ENCODE results near the gene NKIRAS1.

The NKIRAS1 gene

DNA sequence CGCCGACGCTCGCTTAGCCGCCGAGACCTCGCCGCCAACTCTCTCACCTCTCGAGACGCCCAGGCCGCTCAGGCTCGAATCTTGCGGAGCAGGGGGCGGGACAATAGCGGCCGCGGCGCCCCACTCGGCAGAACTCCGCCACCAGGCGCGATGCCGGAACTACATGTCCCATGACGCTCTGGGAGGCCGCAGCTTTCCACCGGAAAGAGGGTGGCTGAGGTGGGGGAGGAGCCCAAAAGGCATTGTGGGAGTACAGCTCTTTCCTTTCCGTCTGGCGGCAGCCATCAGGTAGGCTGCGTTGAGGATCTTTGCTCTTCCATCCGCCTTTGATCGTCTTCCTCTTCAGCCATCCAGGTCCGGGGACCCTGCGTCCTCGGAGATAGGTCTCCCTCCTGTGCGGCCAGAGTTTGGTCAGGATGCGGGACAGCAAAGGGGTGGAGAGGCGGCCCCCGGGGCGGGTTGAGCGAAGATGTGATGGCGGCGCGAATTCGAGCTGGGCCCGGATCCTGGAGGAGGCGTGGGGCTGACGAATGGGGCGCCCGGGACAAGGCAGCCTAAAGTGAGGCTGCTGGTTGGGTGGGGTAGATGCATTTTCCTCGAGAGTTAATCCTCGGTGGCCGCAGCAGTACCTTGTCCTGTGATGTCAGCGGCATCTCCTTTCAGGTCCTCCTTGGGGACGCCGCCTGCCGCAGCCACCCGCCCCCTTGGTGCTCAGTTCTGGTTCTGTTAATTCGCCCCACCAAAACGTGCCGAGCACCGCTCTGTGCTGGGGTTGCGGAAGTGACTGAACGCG lies at the start of gene NKIRAS1, which contains the start of gene RPL15:
NKIRAS1 (minus strand) TSS at position 105 of the 793 bp plus-strand sequence. CDS start 6,086 bp downstream, outside the sequence.
RPL15 (plus strand) TSS at position 247 of the 793 bp plus-strand sequence. CDS start 728 bp downstream, outside the sequence.
- no peak for FAIRE-seq

DNA sequence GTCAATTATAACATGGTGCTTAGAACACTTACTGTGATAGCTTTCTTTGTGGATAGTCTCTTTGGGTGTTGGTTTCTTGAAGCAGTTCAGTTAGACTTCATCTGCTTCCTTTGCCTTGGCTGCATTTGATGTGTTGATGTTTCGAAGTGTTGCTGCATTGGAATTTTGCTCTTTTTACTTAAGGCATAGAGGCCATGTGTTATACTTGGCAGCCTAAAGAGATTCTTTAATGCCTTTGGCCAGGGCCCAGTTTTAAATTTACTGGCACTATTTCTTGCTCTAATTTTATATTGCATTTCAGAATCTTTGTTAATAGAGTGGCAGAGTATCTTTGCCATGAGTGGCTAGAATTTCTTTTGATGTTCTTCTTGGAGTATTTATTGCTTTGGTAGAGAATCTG lies 49.5 kb upstream of the NKIRAS1 start:
- no peak for FAIRE-seq

DNA sequence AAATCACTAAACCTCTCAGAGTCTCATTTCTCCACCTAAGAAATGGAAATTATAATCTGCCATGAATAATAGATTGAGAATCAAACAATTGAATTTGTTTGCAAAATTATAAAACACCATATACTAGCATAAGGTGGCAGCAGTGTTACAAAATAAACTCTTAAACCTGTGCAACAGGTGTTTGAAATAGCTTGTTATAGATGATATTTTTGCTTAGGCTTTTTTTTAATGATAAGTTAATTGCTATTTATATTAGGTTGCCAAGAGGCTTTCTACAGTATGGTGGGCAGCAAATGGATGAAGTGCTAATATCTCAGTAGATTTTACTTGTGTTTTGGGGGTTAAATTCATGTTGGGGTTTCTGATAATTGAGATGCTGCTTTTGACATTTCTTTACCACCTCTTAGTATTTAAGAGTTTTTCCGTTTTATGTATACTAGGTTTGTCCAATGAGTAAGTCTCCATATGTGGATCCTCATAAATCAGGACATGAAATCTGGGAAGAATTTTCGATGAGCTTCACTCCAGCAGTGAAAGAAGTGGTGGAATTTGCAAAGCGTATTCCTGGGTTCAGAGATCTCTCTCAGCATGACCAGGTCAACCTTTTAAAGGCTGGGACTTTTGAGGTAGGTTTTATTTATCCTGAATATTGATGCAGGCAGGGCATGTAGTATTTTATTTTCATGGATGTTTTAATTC lies 47.9 kb upstream of the NKIRAS1 start:
- no peak for FAIRE-seq

DNA sequence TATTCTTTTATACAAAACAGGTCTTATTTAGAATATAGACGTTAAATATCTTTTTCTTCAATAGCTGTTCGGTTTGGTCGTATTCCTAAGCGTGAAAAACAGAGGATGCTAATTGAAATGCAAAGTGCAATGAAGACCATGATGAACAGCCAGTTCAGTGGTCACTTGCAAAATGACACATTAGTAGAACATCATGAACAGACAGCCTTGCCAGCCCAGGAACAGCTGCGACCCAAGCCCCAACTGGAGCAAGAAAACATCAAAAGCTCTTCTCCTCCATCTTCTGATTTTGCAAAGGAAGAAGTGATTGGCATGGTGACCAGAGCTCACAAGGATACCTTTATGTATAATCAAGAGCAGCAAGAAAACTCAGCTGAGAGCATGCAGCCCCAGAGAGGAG lies 45.1 kb upstream of the NKIRAS1 start:
- FAIRE-seq = no peak

DNA sequence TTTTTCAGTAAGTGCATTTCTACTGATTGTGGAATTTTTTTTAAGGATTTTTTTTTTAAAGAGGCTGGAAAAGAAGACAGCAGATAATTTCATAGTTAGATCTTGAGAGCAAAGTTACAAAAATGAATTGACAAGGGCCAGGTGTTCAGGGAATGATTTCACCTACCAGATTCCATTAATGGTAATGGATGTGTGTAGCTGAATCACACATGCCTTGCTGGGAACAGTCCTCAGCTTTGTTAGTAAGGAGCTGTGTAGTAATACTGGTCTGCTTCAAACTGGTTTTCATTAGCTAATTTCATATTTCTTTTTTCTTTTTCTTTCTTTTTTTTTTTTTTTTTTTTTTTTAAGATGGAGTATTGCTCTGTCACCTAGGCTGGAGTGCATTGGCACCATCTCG lies 44.3 kb upstream of the NKIRAS1 start:
- no peak for FAIRE-seq

DNA sequence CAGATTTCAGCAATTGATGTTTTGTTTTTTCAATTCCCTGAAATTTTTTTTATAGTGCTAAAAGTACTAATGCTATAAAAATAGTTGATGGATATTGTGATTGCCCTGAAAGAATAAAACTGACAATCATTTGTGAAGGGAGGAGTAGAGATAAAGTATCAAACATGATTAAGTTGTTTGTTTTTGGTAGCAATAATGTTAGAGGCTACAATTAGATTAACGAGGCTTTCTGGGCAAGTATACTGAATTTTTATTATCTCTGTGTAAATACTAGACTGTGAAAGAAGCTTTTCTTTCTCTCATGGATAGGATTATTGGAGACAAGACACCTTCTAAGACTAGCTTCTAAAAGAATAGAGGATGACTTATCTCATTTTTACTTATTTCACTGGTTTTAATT lies 43.9 kb upstream of the NKIRAS1 start:
- no peak for FAIRE-seq

DNA sequence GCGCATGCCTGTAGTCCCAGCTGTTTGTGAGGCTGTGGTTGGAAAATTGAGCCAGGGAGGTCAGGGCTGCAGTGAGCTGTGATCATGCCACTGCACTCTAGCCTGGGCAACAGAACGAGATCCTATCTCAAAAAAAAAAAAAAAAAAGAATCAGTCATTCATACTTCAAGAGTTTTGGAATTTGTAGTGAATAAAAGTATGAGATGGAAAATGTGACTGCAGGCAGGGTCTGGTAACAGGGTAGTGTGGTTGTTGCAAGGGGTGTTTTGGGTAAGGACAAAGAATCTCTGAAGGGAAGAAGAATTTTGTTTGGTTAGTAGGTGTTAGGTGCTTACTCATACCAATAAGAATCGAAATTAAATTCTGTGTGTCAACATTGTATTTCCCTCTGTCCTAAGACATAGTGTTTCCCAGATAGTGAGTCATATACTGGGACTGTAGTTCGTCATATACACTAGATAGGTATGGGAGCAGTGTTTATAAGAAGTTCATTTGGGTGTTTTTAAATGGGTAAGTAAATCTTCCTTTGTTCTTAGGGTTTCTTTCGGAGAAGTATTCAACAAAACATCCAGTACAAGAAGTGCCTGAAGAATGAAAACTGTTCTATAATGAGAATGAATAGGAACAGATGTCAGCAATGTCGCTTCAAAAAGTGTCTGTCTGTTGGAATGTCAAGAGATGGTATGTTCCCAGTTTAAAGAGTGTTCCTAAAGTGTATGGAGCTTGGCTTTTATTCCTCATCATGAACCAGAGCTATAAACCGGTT lies 42.5 kb upstream of the NKIRAS1 start:
- no peak for FAIRE-seq

DNA sequence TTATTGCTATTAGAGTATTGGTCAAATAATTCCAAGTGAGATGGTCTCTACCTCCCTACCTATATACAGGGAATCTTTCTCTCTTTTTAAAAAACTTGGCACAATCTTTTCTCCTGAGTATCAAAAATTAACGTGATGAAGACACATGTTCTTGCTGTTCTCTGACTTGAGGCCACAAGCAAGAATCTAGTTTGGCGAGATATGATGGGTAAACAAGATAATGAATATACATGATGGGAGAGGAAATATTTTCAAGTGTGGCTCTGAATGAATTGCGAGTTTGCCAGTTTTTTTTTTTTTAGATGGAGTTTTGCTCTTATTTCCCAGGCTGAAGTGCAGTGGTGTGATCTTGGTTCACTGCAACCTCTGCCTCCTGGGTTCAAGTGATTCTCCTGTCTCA lies 39.9 kb upstream of the NKIRAS1 start:
- no peak for FAIRE-seq

DNA sequence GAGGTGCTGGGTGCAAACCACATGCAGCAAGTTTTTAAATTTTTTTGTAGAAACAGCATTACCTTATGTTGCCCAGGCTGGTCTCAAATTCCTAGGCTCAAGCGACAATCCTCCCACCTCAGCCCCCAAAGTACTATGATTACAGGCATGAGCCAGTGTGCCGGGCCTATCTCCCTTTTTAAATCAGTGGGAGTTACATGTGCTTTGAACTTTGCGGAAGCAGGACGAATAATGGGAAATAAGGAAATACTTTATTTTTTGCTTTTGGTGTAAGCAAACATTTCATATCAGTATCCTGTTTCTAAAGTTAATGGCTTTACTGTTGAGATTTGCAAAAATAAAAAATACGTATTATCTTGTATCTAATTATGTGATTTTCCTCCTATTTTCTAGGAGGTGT lies 37.4 kb upstream of the NKIRAS1 start:
- FAIRE-seq = no peak

DNA sequence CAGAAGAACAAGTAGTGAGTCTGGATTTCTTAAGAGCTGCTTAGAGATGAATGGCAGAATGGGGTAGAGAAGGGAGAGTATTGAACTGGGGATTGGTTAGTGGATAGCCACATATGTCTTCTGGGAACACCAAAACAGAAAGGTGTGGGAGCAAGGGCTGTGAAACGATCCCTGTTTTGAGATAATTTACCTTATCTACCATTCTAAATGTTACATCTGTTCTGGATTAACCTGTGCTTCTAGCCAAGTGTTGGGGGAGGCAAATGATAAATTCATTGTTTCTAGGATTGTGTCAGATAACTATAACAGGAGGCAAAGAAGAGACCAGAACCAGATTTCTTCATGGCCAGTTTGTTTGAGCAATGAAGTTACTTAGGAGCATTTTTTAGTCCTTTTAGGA lies 36.7 kb upstream of the NKIRAS1 start:
- no peak for FAIRE-seq

DNA sequence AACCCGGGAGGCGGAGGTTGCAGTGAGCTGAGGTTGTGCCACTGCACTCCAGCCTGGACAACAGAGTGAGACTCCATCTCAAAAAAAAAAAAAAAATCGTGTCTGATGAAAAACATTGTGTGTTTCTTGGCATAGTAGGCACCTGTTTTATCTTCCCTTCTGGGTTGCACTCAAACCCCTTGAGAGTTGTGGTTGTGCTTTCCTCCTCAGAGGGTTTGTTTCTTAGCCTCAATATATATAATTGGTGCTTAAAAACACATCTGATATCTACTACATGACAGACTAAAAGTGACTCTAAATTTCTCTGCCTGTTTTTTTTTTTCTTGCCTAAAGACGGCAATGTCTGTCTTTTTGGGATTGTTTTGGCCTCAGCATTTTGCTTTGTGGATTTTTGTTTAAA lies 35.9 kb upstream of the NKIRAS1 start:
- FAIRE-seq = no peak

DNA sequence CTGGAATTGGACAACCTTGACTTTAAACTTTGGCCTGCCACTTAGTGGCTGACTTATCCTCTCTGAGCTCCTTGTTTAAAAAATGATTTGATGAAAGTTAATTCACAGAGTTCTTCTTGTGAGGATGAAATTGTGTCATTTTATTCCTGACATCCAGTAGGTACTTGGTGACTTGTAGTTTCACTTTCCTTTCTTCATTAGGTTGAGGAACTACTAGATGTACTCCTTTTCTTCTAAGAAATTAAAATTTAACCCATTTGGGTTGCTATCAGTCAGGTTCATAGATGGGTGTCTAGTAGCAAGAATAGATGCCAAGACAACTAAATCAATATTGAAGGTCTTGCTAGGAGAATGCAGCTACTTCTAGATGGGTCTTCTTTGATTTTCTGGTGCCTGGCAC lies 33.5 kb upstream of the NKIRAS1 start:
- FAIRE-seq = no peak

DNA sequence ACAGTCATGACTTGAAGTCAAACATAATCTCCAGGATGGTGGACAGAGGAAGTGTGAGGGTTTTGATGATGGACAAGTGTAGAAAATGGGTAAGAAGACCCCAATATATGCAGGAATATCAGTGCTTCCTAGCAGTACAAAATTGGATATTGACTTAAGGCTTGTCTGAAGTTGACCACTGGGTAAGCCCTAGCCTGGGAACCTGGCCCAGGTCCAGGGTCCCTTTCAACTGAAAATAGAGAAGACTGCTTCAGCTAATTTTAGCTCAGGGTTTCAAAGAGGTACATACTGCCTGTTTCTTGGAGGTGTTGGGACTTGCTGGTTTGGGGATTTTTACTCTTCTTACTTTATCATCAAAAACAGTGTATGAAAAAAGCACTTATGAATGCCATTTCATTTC lies 33.0 kb upstream of the NKIRAS1 start:
- no peak for FAIRE-seq

DNA sequence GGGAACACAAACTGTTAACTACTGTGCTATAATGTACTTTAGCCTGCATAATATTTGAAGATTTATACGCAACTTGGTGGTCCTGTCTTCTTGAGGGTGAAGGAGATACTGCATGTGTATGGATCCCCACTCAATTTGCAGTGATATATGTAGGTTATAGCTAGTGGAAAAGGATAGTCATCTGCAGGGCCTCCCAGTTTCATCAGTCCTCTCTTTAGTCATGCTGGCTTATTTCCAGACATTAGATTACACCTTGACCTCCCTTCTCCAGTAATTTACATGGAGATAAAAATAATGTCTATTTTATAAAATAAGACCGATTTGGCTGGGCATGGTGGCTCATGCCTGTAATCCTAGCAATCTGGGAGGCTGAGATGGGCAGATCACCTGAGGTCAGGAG lies 32.0 kb upstream of the NKIRAS1 start:
- no peak for FAIRE-seq

DNA sequence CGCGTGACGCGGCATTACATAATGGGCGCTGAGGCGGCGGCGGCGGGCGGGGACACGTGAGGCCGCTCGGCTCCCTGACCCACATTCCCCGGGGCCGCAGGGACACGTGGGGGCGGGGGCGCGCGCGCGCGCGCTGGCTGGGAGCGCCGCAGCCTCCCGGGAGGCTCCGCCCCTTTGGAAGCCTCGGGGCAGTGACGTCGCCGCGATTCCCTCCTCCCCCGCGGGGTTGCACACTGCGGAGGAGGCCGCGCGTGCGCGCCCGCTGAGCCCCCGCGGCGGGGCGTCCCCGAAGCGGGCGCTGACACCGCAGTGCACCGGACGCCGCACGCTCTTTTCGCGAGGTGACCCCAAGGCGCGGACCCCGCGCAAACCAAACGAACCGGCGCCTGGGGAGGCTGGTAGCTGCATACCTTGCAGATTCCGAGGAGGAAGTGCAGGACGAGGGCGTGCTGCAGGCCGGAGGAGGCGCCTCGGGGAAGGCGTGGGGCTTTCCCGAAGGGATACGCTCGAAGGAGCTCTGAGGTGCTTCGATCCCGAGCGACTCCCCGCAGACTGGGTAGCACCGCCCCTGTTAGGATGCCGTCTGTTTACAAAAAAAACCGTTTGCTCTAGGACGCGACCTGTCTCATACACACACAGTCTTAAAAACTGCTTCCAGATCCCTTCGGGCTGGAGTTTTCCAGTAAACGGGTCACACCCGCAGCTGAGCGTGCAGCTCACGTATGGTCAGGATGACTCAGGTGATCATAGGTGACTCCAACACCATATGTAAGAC lies 29.3 kb upstream of the NKIRAS1 start:
- FAIRE-seq = no peak

DNA sequence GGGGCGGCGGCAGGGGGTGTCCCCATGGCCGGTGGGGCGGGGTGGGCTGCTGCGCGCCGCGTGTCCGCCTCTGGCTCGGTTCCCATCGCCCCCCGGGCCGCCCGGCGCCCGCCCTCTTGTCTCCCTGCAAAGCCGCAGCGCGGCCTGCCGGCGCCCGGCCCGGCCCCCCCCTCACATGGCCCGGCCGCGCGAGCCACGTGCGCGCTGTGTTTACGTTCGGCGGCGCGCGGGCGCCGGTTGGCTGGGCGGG lies 28.8 kb upstream of the NKIRAS1 start:
- no peak for FAIRE-seq

DNA sequence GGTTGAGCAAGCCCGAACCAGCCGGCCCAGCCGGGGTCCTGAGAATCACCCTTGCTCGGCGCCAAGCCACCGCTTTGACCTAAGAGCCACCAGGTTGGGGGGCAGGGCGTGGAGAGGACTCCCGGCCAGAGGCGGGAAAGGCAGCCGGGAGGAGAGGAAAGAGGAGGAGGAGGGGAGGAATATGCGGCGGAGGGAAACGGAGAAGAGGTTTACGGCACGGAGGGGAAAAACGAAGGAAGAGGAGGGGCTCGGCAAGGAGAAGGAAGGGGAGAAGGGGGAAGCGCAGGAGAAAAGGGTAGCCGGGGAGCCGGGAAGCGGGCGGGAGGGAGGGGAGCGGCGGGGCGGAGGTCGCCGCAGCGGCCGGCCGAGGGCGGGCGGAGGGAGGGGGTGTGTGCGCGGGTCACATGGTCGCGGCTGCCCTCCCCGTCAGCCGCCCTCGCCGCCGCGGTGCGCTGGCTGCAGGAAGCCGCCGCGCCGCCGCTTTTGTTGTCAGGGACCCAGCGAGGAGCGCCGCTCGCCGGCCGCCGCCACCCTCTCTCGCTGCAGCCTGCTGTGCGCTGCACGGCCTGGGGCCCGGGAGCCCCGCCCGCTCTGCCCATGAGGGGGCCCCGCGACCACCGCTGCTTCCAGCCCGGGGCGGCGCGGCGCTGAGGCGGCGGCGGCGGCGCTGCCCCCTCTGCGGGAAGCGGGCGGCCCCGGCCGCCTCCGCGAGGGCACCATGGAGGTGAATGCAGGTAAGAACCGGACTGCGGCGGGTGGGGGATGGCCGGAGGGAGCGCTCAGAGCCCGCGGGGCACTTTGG lies 28.3 kb upstream of the NKIRAS1 start, which contains the start of gene NR1D2:
NR1D2 (plus strand) TSS at position 426 of the 802 bp plus-strand sequence; CDS start at position 719, 293 bp downstream.
- no peak for FAIRE-seq

DNA sequence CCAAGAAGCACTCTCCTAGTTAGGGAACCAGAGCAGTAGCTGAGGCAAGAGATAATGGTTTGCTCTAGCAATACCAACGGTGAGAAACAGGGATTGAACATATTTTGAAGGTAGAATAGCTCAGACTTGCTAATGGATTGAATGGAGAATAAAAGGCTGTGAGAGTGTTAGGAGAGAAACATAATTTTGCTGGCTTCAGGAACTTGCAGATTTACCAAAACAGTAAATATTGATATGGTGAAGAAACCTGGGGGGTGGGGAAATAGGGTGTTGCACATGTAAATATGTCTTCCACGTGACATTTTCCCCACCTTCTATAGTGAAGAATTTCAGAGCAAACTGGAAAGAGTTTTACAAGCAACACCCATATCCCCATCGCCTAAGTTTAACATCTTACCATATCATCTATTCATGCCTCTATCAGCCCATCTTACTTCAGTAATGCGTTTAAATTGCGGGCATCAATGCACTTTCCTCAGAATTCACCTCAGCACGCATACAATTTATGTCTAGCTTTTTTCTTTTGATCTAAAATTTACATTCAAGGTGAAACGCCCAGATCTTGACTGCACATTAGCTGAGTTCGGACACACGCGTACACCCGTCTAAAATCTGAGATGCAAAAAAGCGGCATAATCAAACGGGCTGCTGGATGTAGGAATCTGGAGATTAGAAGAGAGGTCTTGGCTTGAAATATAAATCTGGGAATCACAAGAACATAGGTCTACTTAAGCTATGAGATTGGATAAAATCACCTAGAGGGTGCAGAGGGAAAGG lies 27.4 kb upstream of the NKIRAS1 start:
- no peak for FAIRE-seq

DNA sequence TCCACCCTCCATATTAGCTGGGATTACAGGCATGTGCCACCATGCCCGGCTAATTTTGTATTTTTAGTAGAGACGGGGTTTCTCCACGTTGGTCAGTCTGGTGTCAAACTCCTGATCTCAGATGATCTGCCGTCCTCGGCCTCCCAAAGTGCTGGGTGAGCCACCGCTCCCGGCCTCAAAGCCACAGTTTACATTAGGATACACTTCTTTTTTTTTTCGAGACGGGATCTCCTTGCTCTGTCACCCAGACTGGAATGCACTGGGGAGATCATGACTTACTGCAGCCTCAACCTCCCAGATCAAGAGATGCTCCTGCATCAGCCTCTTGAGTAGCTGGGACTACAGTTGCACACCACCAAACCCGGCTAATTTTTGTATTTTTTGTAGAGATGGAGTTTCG lies 25.8 kb upstream of the NKIRAS1 start:
- no peak for FAIRE-seq

DNA sequence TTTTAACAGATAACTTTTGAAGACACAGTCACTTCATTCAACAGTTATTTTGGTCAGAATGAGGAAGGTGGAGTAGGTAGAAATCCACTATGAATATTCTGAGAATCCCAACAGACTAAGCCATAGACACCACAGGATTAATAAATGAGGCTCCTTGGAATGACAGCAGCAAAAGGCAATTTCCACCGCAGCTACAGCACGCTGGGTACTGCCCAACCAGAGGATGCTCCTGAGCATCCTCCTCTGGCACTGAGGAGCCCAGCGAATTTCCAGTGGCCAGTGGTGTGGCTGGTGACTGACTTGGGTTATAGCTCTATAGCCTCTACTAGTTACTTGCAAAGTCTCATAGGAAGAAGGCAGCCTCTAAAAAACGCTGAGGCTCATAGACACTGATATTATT lies 24.6 kb upstream of the NKIRAS1 start:
- FAIRE-seq = no peak

DNA sequence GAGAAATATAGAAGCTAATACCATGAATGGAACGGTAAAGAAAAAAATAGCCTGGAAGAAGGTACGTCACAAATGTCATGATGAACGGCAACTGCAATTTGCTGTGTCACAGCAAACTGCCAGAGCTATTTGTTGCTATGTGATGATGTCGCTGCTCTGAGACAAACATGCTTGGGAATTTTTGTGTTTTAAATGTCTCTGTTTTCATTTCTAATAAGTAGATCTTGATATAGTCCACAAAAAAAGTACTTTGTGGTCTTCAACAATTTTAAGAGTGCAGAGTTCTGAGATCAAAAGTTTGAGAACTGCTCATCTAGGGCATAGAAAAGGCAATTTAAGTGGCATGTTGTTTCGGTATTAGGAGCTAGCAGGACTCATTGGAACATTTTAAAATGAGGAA lies 24.0 kb upstream of the NKIRAS1 start:
- no peak for FAIRE-seq

Measured in colon (tissue), 2 donors.